Neuronal stem cell (in vitro differentiated cells): ENCODE data around the gene C19orf44.

ENCODE experiments used
- DNase-seq: peaks from one replicate; pipeline ENCODE4 v3.0.0-alpha.2; 2013; ENCODE audit warnings: low spot score
- H2AFZ ChIP-seq: one replicate; pipeline ENCODE4 v1.6.1; 2013; ENCODE audit warnings: mild to moderate bottlenecking, low read length, inconsistent platforms
- H2AK5ac ChIP-seq: 2 replicates; pipeline ENCODE4 v1.6.1; 2013; ENCODE audit warnings: low read depth, mild to moderate bottlenecking, inconsistent platforms, low read length, moderate library complexity, mixed read lengths
- H2BK120ac ChIP-seq: 2 replicates; pipeline ENCODE4 v1.6.1; 2013; ENCODE audit warnings: low read depth, mild to moderate bottlenecking, inconsistent platforms, low read length, moderate library complexity, mixed read lengths
- H2BK12ac ChIP-seq: one replicate; pipeline ENCODE4 v1.6.1; 2013; ENCODE audit warnings: low read length, inconsistent platforms
- H2BK15ac ChIP-seq: 2 replicates; pipeline ENCODE4 v1.6.1; 2013; ENCODE audit warnings: mild to moderate bottlenecking, low read length, inconsistent platforms, mixed read lengths
- H2BK5ac ChIP-seq: one replicate; pipeline ENCODE4 v1.6.1; 2013; ENCODE audit warnings: inconsistent platforms, mild to moderate bottlenecking, low read length, moderate library complexity
- H3K14ac ChIP-seq: one replicate; pipeline ENCODE4 v1.6.1; 2013; ENCODE audit warnings: low read length, inconsistent platforms
- H3K18ac ChIP-seq: 2 replicates; pipeline ENCODE4 v1.6.1; 2013; ENCODE audit warnings: low read length, inconsistent platforms
- H3K23ac ChIP-seq: 2 replicates; pipeline ENCODE4 v1.6.1; 2013; ENCODE audit warnings: low read depth, mild to moderate bottlenecking, mixed read lengths, low read length, inconsistent platforms; ENCODE audit not compliant: poor library complexity
- H3K27ac ChIP-seq: replicated peaks from 3 replicates; pipeline ENCODE4 v1.5.1; 2013; ENCODE audit warnings: low read length, inconsistent platforms
- H3K27me3 ChIP-seq, 3 experiments: 2 replicates each; pipeline ENCODE4 v1.6.1; 2013; ENCODE audit warnings: low read length in 3 of 3, mild to moderate bottlenecking in 2 of 3, inconsistent platforms in 1 of 3, low read depth in 1 of 3, mixed read lengths in 1 of 3, moderate library complexity in 1 of 3; ENCODE audit not compliant: control insufficient read depth in 3 of 3, insufficient read depth in 3 of 3
- H3K36me3 ChIP-seq, 2 donors: replicated peaks in 1 of 2; 2 replicates each; pipeline ENCODE4 v1.6.1; 2013; ENCODE audit warnings: low read length in 2 of 2; ENCODE audit not compliant: control insufficient read depth in 2 of 2, insufficient read depth in 2 of 2
- H3K4ac ChIP-seq: 2 replicates; pipeline ENCODE4 v1.6.1; 2013; ENCODE audit warnings: inconsistent platforms, mild to moderate bottlenecking, low read length, moderate library complexity
- H3K4me1 ChIP-seq, 2 donors: 1 replicate in 1 of 2; 2 replicates in 1 of 2; pipeline ENCODE4 v1.6.1; 2013; ENCODE audit warnings: low read length in 2 of 2, low read depth in 1 of 2; ENCODE audit not compliant: control insufficient read depth in 2 of 2, insufficient read depth in 1 of 2
- H3K4me2 ChIP-seq: one replicate; pipeline ENCODE4 v1.6.1; 2013; ENCODE audit warnings: mild to moderate bottlenecking, low read length, inconsistent platforms; ENCODE audit not compliant: insufficient read depth, poor library complexity, severe bottlenecking
- H3K4me3 ChIP-seq, 2 donors: 2 replicates each; pipeline ENCODE4 v1.5.1; 2013; ENCODE audit warnings: low read length in 2 of 2, mild to moderate bottlenecking in 2 of 2, inconsistent platforms in 1 of 2, moderate library complexity in 1 of 2
- H3K79me1 ChIP-seq: one replicate; pipeline ENCODE4 v1.6.1; 2013; ENCODE audit warnings: low read depth, mild to moderate bottlenecking, inconsistent platforms, low read length, moderate library complexity
- H3K9ac ChIP-seq: one replicate; pipeline ENCODE4 v1.6.1; 2013; ENCODE audit warnings: mild to moderate bottlenecking, low read depth, low read length, inconsistent platforms; ENCODE audit not compliant: poor library complexity
- H3K9me3 ChIP-seq, 2 donors: replicated peaks in 1 of 2; 2 replicates each; pipeline versions ENCODE3 to v1.6.1; 2013; ENCODE audit warnings: low read length in 2 of 2, mild to moderate bottlenecking in 2 of 2, inconsistent platforms in 1 of 2, low read depth in 1 of 2, mixed read lengths in 1 of 2, moderate library complexity in 1 of 2; ENCODE audit not compliant: control insufficient read depth in 2 of 2, insufficient read depth in 1 of 2
- H4K8ac ChIP-seq: one replicate; pipeline ENCODE4 v1.6.1; 2013; ENCODE audit warnings: low read depth, mild to moderate bottlenecking, inconsistent platforms, low read length, moderate library complexity
- H4K91ac ChIP-seq: one replicate; pipeline ENCODE4 v1.6.1; 2013; ENCODE audit warnings: low read length, low read depth, mild to moderate bottlenecking, inconsistent platforms; ENCODE audit not compliant: poor library complexity
- WGBS, 2 donors: extraction: QIAGEN DNeasy Blood & Tissue Kit; methylation state at CpG; one replicate each; pipeline ENCODE4 v1.1.7; 2013; ENCODE audit warnings: missing lambda C conversion rate in 2 of 2, mixed read lengths in 1 of 2; ENCODE audit not compliant: insufficient read length in 2 of 2, insufficient replicate concordance in 1 of 2; ENCODE audit errors: extremely low coverage in 2 of 2; 5-methylcytosine and 5-hydroxymethylcytosine counted together

The C19orf44 gene

GRCh38 chr19:16473875-16474392 lies 22.3 kb upstream of the C19orf44 start:
- Histone ChIP-seq H2BK5ac (no peak overlapping the region), H3K27ac (no peak overlapping the region), H2BK120ac (no peak overlapping the region), H3K9me3 (peaks cover 4% of the 10 kb centered on the region in 2 donors), H3K14ac (no peak overlapping the region), H4K91ac (no peak overlapping the region), H3K23ac (no peak overlapping the region), H3K27me3 (no peaks in the 10 kb centered on the region), H3K36me3 (peaks cover 2 to 9% of the 10 kb centered on the region in 2 donors), H2AK5ac (no peak overlapping the region), H3K4ac (no peak overlapping the region), H3K9ac (no peak overlapping the region), H3K79me1 (peaks cover 13% of the 10 kb centered on the region), H3K4me3 (no peak overlapping the region), H3K4me1 (peaks cover 6 to 10% of the 10 kb centered on the region in 2 donors), H3K18ac (no peak overlapping the region), H2BK12ac (no peak overlapping the region), H2AFZ (no peak overlapping the region), H2BK15ac (no peak overlapping the region), H4K8ac (no peak overlapping the region), H3K4me2 (no peak overlapping the region)
- DNase-seq, result no peak
- WGBS, 2 donors, result no CpG with 5 or more reads among the region's 13 CpGs

DNA sequence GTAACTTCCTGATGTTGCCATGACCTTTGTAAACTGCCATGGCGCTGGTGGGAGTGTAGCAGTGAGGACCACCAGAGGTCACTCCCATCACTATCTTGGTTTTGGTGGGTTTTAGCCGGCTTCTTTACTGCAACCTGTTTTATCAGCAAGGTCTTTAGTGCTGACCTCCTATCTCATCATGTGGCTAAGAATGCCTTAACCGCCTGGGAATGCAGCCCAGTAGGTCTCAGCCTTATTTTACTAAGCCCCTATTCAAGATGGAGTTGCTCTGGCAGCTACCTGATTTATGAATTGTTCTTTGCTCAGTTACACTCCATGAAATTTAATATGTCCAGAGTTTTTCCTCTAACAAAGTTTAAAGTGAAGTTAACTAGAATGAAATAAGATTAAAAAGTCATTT lies 19.8 kb upstream of the C19orf44 start:
- Histone ChIP-seq H4K8ac (no peak overlapping the region), H2AFZ (peak overlapping the region; percentile 17), H3K9me3 (peaks cover 4% of the 10 kb centered on the region in 2 donors), H3K4me2 (no peak overlapping the region), H3K14ac (no peak overlapping the region), H3K36me3 (no peaks in the 10 kb centered on the region), H3K4me1 (no peaks in the 10 kb centered on the region), H4K91ac (no peak overlapping the region), H3K4me3 (no peak overlapping the region), H3K9ac (no peak overlapping the region), H3K27ac (no peak overlapping the region), H2BK15ac (no peak overlapping the region), H2BK5ac (no peak overlapping the region), H2BK12ac (no peak overlapping the region), H3K27me3 (no peaks in the 10 kb centered on the region), H3K23ac (no peak overlapping the region), H3K79me1 (peaks cover 3% of the 10 kb centered on the region), H3K18ac (no peak overlapping the region), H2BK120ac (no peak overlapping the region), H2AK5ac (no peak overlapping the region), H3K4ac (no peak overlapping the region)
- no CpG with 5 or more reads among the region's 3 CpGs for WGBS, 2 donors
- no peak for DNase-seq

GRCh38 chr19:16477311-16477710 lies 18.9 kb upstream of the C19orf44 start:
- no peaks in the 10 kb centered on the region for H3K27me3 ChIP-seq
- H3K36me3 ChIP-seq, result no peaks in the 10 kb centered on the region
- H3K18ac ChIP-seq, result no peak overlapping the region
- no peak overlapping the region for H3K4ac ChIP-seq
- H3K23ac ChIP-seq, result no peak overlapping the region
- no peak overlapping the region for H2AFZ ChIP-seq
- no peak overlapping the region for H3K14ac ChIP-seq
- H2BK120ac ChIP-seq, result no peak overlapping the region
- H2BK5ac ChIP-seq, result no peak overlapping the region
- no peak overlapping the region for H2BK15ac ChIP-seq
- H2AK5ac ChIP-seq, result no peak overlapping the region
- no peak overlapping the region for H2BK12ac ChIP-seq
- H3K9ac ChIP-seq, result no peak overlapping the region
- no peak overlapping the region for H4K91ac ChIP-seq
- H3K4me3 ChIP-seq, result no peak overlapping the region
- no peak overlapping the region for H3K27ac ChIP-seq
- no peak overlapping the region for H4K8ac ChIP-seq
- H3K9me3 ChIP-seq, result peaks cover 4% of the 10 kb centered on the region in 2 donors
- WGBS, 2 donors, result no CpG with 5 or more reads among the region's 1 CpG
- no peak overlapping the region for H3K4me2 ChIP-seq
- no peak for DNase-seq
- no peaks in the 10 kb centered on the region for H3K79me1 ChIP-seq
- no peaks in the 10 kb centered on the region for H3K4me1 ChIP-seq

GRCh38 chr19:16482745-16483144 lies 13.4 kb upstream of the C19orf44 start:
- H2BK15ac ChIP-seq, result no peak overlapping the region
- peak overlapping the region; percentile 21 for H3K14ac ChIP-seq
- H3K27me3 ChIP-seq, result peaks cover 0 to 3% (median 0%) of the 10 kb centered on the region in 3 experiments
- H3K79me1 ChIP-seq, result no peaks in the 10 kb centered on the region
- no peak overlapping the region for H3K18ac ChIP-seq
- no peak overlapping the region for H3K27ac ChIP-seq
- H4K8ac ChIP-seq, result no peak overlapping the region
- H2BK5ac ChIP-seq, result no peak overlapping the region
- no peak overlapping the region for H2BK12ac ChIP-seq
- H3K4me2 ChIP-seq, result no peak overlapping the region
- DNase-seq, result no peak
- H3K23ac ChIP-seq, result no peak overlapping the region
- no peak overlapping the region for H3K4me3 ChIP-seq
- no peak overlapping the region for H2BK120ac ChIP-seq
- H2AK5ac ChIP-seq, result no peak overlapping the region
- H4K91ac ChIP-seq, result no peak overlapping the region
- no peak overlapping the region for H2AFZ ChIP-seq
- WGBS, 2 donors, result no CpG with 5 or more reads among the region's 7 CpGs
- H3K4me1 ChIP-seq, result no peaks in the 10 kb centered on the region
- no peaks in the 10 kb centered on the region for H3K9me3 ChIP-seq
- no peaks in the 10 kb centered on the region for H3K36me3 ChIP-seq
- no peak overlapping the region for H3K9ac ChIP-seq
- H3K4ac ChIP-seq, result no peak overlapping the region
